HEK293T (cell line): ENCODE results near the gene UIMC1.

Experiments
- BHLHE40 ChIP-seq: fragments of 450-650 bp; IDR thresholded peaks from 2 replicates; pipeline ENCODE4 v1.6.1; 2016; ENCODE audit warnings: mild to moderate bottlenecking, moderate library complexity, borderline replicate concordance
- FOXA1 ChIP-seq: fragments of 450-650 bp; IDR thresholded peaks from 2 replicates; pipeline ENCODE4 v1.6.1; 2016; ENCODE audit warnings: mild to moderate bottlenecking
- SP1 ChIP-seq: fragments of 450-650 bp; IDR thresholded peaks from 2 replicates; pipeline ENCODE4 v1.6.1; 2017
- SUZ12 ChIP-seq: fragments of 450-650 bp; IDR thresholded peaks from 2 replicates; pipeline ENCODE4 v1.6.1; 2016; ENCODE audit warnings: mild to moderate bottlenecking

DNA sequence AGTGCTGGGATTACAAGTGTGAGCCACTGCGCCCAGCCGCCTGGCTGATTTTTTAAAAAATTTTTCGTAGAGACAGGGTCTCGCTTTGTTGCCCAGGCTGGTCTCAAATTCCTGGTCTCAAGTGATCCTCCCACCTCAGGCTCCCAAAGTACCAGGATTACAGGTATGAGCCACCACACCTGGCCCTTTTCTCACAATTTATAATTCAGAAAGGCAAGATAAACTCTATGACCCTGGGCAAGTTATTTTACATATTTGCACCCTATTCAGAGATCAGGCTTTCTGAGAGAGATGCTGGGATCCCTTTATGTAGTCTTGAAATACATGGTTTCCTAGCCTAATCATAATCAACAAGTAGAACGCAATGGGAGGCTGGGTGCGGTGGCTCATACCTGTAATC, 36.5 kb upstream of the UIMC1 start:
- TF ChIP-seq FOXA1 = no peak
- no peak for TF ChIP-seq SP1
- TF ChIP-seq SUZ12 = no peak
- no peak for TF ChIP-seq BHLHE40
